M059J (cell line): ENCODE measurements around the gene PHF20. TPM values are rescaled to one million over a fixed set of nuclear protein-coding genes. Genes with fewer than 3 reads are reported as not detected.
"Not testable (repeated sequence)": the region's sequence is repeated elsewhere in the genome, so short reads cannot be mapped to it uniquely, and the experiment has no call there.

Experiments
- DNase-seq: peaks from one replicate; pipeline ENCODE4 v3.0.0-alpha.2; 2012; ENCODE audit warnings: low read depth
- total RNA-seq: library from RNA; depleted of rRNA; stranded (reverse); fragments of >200 nt; shearing (Covaris generic); gene quantifications from 2 replicates; pipeline ENCODE4 v1.2.3, GENCODE V29; 2014

Gene PHF20
- total RNA-seq, 1 experiment from 2014 or later, result 57.6 TPM

GRCh38 chr20:35739294-35740163 is 32.3 kb upstream of the PHF20 start:
- DNase-seq, result peak; percentile 34

GRCh38 chr20:35741892-35742740 is 29.7 kb upstream of the PHF20 start, which contains the start of gene RBM39:
RBM39 (minus strand) TSS chr20:35742260; CDS start chr20:35740874, 1,386 bp downstream.
- peak; percentile 100 for DNase-seq

GRCh38 chr20:35742741-35743523 is 28.9 kb upstream of the PHF20 start:
- peak; percentile 44 for DNase-seq

- peak; percentile 29 for DNase-seq
Observed at GRCh38 chr20:35743693-35744491, 27.9 kb upstream of the PHF20 start.

GRCh38 chr20:35744492-35744841 is 27.3 kb upstream of the PHF20 start:
- not testable (repeated sequence) for DNase-seq

- no peak for DNase-seq
Observed at GRCh38 chr20:35750611-35751010, 21.2 kb upstream of the PHF20 start.

- DNase-seq, result no peak
Observed at GRCh38 chr20:35756404-35756803, 15.4 kb upstream of the PHF20 start.

- peak; percentile 40 for DNase-seq
Observed at GRCh38 chr20:35757098-35757705, 14.6 kb upstream of the PHF20 start.

GRCh38 chr20:35761548-35761947 is 10.3 kb upstream of the PHF20 start:
- DNase-seq, result not testable (repeated sequence)

- DNase-seq, result no peak
Observed at GRCh38 chr20:35762461-35762860, 9.4 kb upstream of the PHF20 start.

GRCh38 chr20:35764936-35765335 is 6.9 kb upstream of the PHF20 start:
- DNase-seq, result not testable (repeated sequence)

GRCh38 chr20:35766843-35767242 is 5.0 kb upstream of the PHF20 start:
- DNase-seq, result no peak

GRCh38 chr20:35767683-35768481 is 3.9 kb upstream of the PHF20 start:
- DNase-seq, result peak; percentile 59

GRCh38 chr20:35768731-35769664 is 2.8 kb upstream of the PHF20 start:
- DNase-seq, result peak; percentile 99

- no peak for DNase-seq
Observed at GRCh38 chr20:35771367-35771688, 487 bp upstream of the PHF20 start.

- no peak for DNase-seq
Observed at GRCh38 chr20:35772563-35773058, 796 bp downstream of the PHF20 start.

GRCh38 chr20:35773154-35773751 is 1.4 kb downstream of the PHF20 start:
- DNase-seq, result no peak

GRCh38 chr20:35774391-35774790 is 2.6 kb downstream of the PHF20 start:
- no peak for DNase-seq
